Right lung (tissue), 5 donors: ENCODE measurements around the gene DGAT2. TPM values are rescaled to one million over a fixed set of nuclear protein-coding genes. Genes with fewer than 3 reads are reported as not detected.

Experiments
- DNase-seq, 2 donors: peaks; one replicate each; pipeline ENCODE4 v3.0.0-alpha.2; 2013
- polyA plus RNA-seq, 5 donors: library from polyadenylated mRNA; unstranded; fragments of 120-200 nt; gene quantifications; one replicate each; pipeline versions ENCODE4 v1.2.1 to v1.2.3, GENCODE V29; 2013; ENCODE audit warnings: inconsistent platforms in 1 of 5, low replicate concordance in 1 of 5; ENCODE audit not compliant: insufficient read length in 5 of 5, insufficient read depth in 1 of 5

DGAT2 gene
- polyA plus RNA-seq, 5 donors, result 1.2 to 2.1 (median 1.6) TPM

DNA sequence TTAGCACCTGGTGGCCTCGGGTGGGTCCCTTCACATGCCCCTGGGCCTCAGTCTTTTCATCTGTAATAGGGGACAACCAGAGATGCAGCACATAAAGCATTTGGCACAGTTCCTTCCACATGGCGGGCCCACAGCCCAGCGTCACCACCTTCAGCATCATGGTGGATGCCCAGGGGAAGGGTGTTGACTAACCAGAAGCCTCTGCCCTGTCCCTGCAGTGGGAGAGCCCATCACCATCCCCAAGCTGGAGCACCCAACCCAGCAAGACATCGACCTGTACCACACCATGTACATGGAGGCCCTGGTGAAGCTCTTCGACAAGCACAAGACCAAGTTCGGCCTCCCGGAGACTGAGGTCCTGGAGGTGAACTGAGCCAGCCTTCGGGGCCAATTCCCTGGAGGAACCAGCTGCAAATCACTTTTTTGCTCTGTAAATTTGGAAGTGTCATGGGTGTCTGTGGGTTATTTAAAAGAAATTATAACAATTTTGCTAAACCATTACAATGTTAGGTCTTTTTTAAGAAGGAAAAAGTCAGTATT, 31.6 kb downstream of the DGAT2 start:
- DNase-seq, result no peak

DNA sequence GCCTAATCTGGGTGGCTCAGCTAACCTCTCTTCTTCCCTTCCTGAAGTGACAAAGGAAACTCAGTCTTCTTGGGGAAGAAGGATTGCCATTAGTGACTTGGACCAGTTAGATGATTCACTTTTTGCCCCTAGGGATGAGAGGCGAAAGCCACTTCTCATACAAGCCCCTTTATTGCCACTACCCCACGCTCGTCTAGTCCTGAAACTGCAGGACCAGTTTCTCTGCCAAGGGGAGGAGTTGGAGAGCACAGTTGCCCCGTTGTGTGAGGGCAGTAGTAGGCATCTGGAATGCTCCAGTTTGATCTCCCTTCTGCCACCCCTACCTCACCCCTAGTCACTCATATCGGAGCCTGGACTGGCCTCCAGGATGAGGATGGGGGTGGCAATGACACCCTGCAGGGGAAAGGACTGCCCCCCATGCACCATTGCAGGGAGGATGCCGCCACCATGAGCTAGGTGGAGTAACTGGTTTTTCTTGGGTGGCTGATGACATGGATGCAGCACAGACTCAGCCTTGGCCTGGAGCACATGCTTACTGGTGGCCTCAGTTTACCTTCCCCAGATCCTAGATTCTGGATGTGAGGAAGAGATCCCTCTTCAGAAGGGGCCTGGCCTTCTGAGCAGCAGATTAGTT, 32.3 kb downstream of the DGAT2 start:
- no peak for DNase-seq

DNA sequence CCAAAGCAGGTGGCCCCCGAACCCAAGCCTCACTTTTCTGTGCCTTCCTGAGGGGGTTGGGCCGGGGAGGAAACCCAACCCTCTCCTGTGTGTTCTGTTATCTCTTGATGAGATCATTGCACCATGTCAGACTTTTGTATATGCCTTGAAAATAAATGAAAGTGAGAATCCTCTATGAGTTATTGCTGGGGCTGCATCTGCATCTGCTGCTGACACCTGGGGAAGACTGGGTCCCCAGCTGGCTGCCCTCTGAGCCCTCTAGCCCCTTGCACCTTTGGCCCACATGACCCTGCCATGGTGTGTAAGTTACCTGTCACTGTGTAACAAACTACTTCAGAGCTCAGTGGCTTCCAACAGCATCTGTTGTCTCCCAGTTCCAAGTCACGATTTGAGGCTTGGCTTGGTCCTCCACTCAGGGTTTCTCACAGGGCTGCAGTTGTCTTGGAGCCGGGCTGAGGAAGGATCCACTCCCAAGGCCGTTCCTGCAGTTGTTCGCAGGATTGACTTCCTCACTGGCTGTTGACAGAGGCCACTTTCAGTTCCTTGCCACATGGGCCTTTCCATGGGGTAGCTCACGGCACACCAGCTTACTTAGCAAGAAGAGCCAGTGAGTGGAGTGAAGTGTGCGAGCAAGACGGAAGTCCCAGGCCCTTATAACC, 32.9 kb downstream of the DGAT2 start:
- no peak for DNase-seq

DNA sequence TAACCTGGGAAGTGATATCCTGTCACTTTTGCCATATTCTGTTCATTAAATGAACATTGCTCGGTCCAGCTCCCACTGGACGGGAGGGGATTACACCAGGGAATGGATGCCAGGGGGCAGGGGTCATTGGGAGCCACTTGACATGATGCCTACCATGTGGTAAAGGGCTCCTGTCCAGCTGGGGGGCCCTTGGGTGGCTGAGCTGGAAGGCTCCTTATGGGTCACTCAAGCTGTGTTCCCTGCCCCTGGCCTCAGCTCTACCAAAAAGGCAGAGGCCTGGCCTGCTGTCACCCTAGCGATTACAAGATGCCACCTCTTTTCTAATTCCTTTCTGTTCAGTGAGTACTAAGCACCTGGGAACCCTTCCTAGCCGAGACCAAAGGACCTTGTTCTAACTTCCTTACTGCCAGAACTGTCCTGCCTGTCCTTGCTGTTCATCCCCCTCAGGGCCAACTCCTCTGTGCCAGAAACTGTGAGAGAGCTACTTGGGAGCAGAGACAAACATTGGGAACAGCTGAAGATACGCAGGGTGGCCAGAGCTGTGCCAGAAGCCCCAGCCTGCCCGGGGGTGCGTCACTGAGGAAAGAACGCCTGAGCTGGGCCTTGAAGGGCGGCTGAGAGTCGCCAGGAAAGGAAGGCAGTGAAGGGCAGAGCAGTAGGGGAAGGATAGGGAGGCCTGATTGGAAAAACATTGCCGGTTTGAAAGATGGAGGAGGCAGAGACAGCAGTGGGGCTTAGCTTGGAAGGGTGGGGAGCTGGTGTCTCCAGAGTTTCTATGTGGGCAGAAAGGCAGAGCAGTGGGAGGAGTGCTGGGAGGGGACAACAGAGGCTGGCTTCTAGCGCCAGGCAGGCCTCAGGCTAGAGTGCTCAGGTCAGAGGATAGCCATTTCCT, 33.7 kb downstream of the DGAT2 start:
- DNase-seq, result no peak

DNA sequence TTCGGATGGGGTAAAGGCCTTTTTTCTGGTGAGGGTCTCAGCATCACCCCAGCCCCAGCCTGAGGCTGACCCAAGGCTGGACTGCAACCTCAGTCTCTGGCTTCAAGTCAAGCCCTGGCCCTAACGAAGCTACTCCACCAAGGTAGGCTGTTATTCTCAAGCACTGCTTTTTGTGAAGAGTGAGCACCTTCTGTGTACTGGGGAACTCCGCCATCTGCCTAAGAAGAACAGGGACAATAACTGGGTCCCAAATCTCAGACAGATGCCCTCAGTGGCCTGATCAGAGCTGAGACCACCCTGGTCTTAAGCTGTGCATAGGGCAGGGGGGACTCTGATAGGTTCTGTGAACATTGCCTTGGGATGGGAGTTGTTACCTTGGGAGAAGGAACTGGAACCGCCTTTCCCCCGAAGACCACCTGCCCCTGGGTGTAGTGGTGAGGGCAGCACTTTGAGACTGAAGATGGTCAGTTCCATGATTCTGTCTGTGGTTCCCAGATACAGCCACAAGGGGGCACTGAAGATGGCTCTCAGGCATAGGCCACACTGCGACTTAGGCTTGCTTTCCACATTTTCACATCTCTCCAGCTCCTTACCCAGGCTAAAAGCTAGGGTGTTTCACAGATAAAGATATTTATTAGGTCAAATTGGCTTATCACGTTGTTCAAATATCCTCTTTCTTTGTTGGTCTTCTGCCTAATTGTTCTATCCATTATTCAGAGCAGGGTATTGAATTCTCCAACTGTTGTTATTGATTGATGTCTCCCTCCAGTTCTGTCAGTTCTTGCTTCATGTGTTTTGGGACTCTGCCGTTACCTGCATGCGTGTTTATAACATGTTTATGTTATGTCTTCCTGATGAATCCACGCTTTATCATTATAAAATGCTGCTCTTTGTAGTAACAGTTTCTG, 34.6 kb downstream of the DGAT2 start:
- DNase-seq, result peak; percentile 49 to 75

DNA sequence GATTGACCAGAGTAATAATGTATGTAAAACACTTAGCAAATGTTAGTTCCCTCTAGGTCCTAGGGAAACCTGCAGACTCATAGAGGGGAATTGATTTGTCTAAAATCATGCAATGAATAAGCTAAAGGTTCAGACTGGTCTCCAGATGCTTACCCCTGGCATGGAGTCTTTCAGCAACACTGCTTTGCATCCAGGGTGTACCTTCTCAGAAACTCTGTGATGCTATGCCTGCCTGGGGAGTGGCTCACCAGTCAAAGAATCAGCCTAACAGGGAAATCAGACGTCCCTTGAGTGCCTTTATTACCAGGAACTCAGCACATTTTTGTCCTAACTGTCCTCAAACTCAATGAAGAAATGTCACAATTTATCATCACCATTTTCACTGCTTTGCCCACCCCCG, 40.5 kb downstream of the DGAT2 start:
- no peak for DNase-seq

DNA sequence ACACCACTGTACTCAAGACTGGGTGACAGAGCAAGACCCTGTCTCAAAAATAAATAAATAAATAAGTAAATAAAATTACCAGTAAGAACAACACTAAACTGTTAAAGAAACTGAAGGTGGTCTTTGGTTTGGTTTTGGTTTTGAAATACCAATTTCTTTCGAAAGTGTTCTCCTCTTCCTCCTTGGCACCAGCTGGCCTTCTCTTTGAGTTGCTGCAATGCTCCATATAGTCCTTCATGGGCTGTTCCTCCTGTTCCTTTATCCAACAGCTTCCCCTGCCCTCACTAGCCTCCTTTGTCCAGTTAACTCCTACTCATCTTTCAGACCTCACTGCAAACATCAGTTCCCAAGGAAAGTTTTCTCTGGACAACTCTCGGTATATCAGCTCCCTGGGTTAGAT, 41.4 kb downstream of the DGAT2 start:
- no peak for DNase-seq

DNA sequence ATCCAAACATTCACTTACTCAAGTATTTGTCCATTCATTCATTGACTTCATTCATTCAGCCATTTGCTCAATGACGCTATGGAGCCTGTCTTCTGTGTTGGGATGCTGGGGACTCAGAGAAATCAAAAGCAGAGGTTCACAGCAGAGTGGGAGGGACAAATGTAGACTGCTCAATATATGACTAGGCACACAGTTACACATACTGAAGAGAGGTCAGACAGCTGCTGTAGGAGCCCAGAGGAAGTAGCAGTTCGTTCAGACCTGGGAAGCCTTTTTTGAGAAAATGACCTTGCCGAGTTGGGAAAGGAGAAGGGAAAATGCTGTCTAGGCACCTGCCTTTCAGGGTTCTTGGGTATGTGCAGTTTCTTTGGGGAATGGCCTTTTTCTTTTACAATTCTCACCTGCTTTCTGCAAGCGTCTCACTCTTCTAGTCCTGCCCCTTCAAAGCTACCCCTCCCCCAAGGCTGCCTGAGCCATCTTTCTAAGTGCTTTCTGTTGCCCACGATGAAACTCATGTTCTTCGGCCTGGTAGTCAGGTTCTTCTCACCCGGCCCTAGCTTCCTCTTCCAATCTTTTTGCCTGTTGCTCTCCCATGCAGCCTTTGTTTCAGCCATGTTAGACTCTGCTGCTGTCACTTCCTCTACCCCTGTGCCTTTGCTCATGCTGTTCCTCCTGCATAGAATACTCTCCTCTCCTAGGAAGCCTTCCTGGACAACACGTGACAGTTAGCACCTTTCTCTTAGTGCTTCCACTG, 42.2 kb downstream of the DGAT2 start:
- DNase-seq, result no peak

DNA sequence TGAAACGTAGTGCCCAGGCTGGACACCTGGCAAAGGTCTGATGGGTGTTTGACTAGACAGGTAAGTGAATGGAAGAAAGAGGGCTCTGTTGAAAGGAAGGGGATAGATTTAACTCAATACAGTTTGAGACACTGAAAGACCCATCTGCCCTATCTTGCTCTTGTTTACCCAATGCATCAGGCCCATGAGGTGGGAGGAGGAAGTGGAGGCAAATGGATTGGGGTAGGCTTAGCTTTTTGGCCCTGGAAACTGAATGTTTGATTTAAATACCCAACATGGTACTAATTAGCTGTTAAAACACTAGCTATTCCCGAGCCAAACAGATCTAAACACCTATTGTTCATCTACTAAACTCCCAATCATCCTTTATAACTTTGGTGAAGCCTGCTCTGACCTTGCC, 42.9 kb downstream of the DGAT2 start:
- DNase-seq, result no peak

DNA sequence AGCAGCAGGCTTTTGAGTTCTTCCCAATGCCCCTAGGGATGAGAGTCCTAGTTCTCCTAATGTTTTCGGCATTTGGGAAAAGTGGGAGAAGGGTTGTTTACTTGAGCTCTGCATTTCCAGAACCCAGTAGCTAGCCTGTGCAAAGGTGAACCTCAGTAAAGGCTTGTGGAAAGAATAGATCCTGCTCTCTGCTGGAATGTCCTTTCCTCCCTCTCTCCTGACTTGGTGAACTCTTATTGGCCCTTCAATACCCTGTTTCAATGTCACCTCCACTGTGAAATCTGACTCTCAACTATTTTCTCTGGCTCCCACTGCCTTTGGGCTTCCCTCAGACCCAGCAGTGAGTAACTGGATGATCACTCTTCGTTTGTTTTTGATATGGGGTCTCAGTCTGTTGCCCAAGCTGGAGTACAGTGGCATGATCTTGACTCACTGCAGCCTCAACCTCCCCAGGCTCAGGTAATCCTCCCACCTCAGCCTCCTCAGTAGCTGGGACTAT, 44.0 kb downstream of the DGAT2 start:
- no peak for DNase-seq

DNA sequence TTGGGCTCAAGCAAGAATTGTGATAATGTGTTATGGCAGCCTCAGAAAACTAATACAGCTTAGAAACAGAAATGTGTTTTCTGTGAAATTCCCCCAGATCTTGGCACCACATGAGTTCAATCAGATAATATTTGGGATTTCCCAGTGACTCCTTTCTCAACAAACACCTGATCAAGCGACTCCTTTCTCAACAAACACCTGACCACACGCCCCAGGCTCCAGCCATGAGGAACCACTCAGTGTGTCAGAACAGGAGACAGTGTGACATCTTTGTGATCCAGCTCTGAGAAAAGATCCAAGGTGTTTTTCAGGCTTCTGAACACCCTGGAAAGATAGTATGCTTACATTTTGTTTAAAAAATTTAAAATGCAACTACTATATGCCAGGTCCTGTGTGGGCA, 44.5 kb downstream of the DGAT2 start:
- no peak for DNase-seq

DNA sequence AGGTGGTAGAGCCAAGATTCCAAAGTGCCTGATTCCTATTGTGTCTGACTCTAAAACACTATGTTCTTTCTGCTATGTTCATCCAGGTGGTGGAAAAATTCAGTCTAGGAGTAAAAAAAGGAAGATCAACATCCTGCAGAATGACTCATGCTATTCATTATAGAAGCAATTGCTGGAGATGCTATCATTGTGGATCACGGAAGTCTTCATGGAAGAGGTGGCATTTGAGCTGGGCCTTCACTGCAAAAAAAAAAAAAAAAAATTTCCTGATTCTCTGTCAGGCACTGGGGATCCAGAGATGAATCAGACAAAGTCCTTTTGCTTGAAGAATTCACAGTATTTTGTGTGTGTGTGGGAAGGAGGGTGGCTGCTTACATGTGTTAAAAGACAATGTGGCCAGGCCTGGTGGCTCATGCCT, 45.1 kb downstream of the DGAT2 start:
- DNase-seq, result no peak

DNA sequence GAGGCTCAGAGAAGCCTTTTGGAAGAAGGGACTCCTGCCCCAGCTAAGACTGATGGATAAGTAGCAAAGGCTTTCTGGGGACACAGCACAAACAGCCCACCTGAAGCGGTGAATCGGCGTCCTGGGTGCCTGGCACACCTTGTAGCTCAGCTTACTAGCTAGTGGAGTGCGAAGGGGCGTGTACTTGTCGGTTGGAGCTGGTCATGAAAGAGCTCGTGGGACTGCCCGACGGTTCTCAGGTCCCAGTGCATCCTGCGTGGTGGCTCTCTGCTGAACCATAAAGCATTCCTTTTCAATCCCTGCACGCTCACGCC, 45.7 kb downstream of the DGAT2 start:
- no peak for DNase-seq

DNA sequence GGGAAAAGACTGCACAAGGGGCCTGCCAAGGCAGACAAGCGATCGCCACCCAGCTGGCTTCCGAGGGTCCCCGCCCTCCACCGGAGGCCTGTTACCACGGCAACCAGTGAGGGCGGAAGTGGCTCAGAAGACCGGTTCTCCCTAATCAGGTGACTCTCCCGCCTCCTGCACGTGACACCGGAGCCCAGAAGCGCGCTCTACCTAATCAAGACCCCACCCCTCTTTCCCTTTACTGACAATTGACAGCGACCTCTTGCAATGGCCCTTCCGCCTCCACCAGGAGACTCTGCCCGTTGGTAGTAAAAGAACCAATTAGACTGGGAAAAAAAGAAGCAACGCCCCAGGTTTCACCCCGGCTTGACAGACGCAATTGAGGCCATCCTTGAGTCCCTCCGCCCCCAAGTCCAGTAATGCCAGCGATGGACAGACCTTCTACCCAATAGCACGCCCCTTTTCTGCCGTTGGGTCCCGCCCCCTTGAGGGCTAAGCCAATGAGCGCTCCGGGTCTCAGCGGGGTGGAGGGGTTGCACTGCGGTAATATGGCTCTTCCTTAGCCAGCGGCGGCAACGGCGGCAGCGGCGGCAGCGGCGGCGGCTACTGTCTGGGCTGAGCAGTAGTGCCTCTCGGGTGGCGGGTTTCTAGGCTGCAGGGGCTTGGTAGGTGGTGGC, 46.2 kb downstream of the DGAT2 start, which contains the start of gene UVRAG:
Gene UVRAG (plus strand): TSS at position 534 of the 668 bp plus-strand sequence. CDS start 198 bp downstream, outside the sequence.
- peak; percentile 99 for DNase-seq

DNA sequence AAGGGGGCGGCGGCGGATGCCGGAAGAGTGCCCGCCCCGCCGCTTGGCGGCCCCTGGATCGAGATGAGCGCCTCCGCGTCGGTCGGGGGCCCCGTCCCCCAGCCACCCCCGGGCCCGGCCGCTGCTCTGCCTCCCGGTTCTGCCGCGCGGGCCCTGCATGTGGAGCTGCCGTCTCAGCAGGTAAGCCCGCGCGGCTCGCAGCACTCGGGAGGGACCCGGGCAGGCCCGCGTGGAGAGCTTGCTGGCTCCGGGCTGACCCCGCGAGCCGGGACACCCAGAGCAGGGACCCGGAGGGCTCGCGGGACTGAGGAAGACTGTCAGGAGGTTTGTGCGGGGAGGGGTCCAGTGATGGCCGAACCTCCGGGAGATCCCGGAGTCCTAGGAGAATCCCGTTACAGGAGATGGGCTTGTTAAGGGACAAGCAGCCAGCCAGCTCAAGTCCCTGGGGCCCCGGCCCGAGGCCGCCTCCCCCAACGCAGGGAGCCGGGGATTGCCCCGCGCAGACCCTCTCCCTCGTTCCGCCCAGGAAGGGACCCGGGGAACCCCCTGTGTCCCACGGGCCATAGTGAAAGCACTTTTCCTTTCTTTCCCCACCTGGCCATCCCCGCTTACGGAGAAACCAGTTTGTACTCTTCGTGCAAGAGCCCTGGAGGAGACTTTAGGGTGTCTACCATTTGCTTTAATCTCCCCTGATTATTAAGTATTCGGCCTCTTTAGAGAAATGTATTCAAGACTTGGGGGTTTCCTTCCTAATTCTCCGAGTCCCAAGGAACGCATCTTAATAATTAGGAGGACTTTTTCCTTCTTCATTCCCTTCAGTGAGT, 47.0 kb downstream of the DGAT2 start:
- DNase-seq, result no peak

DNA sequence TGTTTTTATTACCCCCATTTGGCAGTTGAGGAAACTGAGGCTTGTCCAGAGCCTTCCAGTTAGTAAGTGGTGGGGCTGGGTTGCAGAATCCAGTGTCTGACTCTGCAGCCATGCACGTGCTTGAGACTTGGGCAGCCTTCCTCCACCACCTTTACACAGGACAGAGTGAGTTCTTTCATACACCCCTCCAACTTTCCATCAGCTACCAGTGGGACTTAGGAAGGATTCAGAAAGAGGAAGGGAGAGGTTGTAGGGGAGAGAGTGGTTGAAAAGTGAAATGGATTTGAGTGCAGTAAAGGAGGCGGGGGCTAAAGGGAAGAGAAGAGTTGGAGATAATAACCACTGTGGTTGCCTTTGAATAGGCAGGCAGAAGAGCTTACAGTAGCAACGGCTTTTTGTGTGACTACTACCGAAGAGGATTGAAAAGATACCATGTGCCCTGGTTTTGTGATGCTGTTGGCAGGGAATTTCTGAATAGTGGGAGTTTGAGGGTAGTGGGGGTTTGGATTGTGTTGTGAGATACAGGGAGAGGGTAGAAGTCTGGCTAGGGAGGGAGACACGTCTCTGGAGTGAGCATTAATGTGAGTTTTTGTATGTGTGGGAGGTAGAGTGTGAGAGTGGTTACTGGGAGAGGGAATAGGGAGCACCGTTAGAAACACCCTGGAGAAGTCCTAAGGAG, 48.1 kb downstream of the DGAT2 start:
- DNase-seq, result no peak

DNA sequence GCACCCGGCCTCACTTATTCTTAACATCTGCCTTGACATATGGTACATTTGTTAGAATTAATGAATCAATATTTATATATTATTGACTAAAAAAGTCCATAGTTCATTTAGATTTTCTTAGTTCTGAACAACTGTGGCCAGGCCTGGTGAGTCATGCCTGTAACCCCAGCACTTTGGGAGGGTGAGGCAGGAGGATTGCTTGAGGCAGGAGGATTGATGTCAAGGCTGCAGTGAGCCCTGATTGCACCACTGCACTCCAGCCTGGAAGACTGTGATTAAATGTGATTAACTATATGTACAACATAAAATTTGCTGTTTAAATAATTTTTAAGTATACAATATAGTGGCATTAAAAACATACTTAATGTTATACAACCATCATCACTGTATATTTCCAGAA, 52.1 kb downstream of the DGAT2 start:
- no peak for DNase-seq

DNA sequence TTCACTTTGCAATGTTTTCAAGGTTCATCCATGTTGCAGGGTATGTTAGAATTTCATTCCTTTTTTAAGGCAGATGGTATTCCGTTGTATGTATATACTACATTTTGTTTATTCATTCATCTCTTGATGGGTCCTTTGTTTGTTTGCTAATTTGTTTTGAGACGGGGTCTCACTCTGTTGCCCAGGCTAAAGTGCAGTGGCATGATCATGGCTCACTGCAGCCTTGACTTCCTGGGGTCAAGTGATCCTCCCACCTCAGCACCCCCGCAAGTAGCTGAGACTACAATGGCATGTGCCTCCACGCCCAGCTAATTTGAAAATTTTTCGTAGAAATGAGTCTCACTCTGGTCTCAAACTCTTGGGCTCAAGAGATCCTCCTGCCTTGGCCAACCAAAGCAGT, 52.6 kb downstream of the DGAT2 start:
- no peak for DNase-seq
